Measurements from ENCODE around the gene BEND7. TPM values are rescaled to one million over a fixed set of nuclear protein-coding genes. Genes with fewer than 3 reads are reported as not detected.

Gene BEND7
- total and polyA plus RNA-seq, 2 donors (not counting 3 experiments of a cell fraction or from before 2014, with no cell fraction given), result 7.3 to 31.7 TPM

GRCh38 chr10:13514296-13514695 is 14.5 kb downstream of the BEND7 start:
- Histone ChIP-seq H3K9me3 (replicated peaks; ENCODE audit: control insufficient read depth, insufficient read depth, low read length) (no peaks in the 10 kb centered on the region), H3K27me3 (ENCODE audit: control insufficient read depth in 2 of 2, insufficient read depth in 2 of 2, low read length in 2 of 2) (no peaks in the 10 kb centered on the region), H3K9me1 (replicated peaks; ENCODE audit: control insufficient read depth, extremely low read depth, insufficient read depth, low read length) (no peaks in the 10 kb centered on the region), H3K9ac (replicated peaks; ENCODE audit: extremely low read depth, insufficient read depth, low read length) (no peak overlapping the region), H3K79me2 (ENCODE audit: control insufficient read depth, insufficient read depth, low read length) (no peaks in the 10 kb centered on the region), H2AFZ (ENCODE audit: low read depth, low read length) (no peak overlapping the region), H3K27ac (ENCODE audit: insufficient read depth, low read depth, low read length) (no peak overlapping the region), H3K4me1 (ENCODE audit: control insufficient read depth, extremely low read depth, insufficient read depth, low read length) (no peaks in the 10 kb centered on the region), H3K36me3 (ENCODE audit: control insufficient read depth in 2 of 2, extremely low read depth in 1 of 2, insufficient read depth in 2 of 2, low read length in 2 of 2) (no peaks in the 10 kb centered on the region), H3K4me3 (replicated peaks in 1 of 3; ENCODE audit: insufficient read depth in 1 of 3, low read depth in 1 of 3, low read length in 3 of 3) (no peak overlapping the region), H3K4me2 (ENCODE audit: insufficient read depth, low read length) (no peak overlapping the region), H4K20me1 (replicated peaks; ENCODE audit: control insufficient read depth, extremely low read depth, insufficient read depth, low read length) (no peaks in the 10 kb centered on the region)
- ChIA-PET CTCF (interaction anchor here (1.0 kb wide), 1 partner anchor 13 kb away, joined by 3 read pairs; no protein-coding TSS in a partner anchor), POLR2A (no interaction called here)
- dilution Hi-C loops (cut with MboI; ENCODE audit: extremely low pct_ligation_motif_present, low sequenced_read_pairs) (no loop called here), intact Hi-C loops (cut with micrococcal nuclease) (no loop called here)
- FAIRE-seq, result no peak
- BruUV-seq (replicated peaks), result no TSS peak
- TF ChIP-seq JUN (IDR thresholded peaks at IDR 0.05; ENCODE audit: borderline replicate concordance, insufficient read depth, insufficient read length, low read depth) (no peak), POLR2AphosphoS5 (IDR thresholded peaks at IDR 0.05; ENCODE audit: insufficient read depth, low read depth, low read length) (no peak), EZH2 (IDR thresholded peaks at IDR 0.05; ENCODE audit: borderline replicate concordance, low read depth, low read length, severe bottlenecking) (no peak), MYC (IDR thresholded peaks at IDR 0.05; ENCODE audit: low read depth, low read length) (no peak), FOS (IDR thresholded peaks at IDR 0.05; ENCODE audit: borderline replicate concordance, insufficient read depth, low read length) (no peak), GATA2 (IDR thresholded peaks at IDR 0.05; ENCODE audit: insufficient read depth, insufficient read length, low read depth, low read length) (no peak), POLR2A (IDR thresholded peaks at IDR 0.05; ENCODE audit: low read depth, low read length) (no peak), CTCF (IDR thresholded peaks at IDR 0.05; ENCODE audit: extremely low read depth in 1 of 2, insufficient read depth in 1 of 2, low read depth in 1 of 2, low read length in 2 of 2) (no peak)
- TF ChIP-seq, protein P1, sequence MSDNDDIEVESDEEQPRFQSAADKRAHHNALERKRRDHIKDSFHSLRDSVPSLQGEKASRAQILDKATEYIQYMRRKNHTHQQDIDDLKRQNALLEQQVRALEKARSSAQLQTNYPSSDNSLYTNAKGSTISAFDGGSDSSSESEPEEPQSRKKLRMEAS (IDR thresholded peaks at IDR 0.05; ENCODE audit: insufficient read depth, insufficient read length), result no peak
- no peak for DNase-seq (ENCODE audit: low read depth, low spot score)
